ENCODE data around the gene ST6GALNAC3. TPM values are rescaled to one million over a fixed set of nuclear protein-coding genes. Genes with fewer than 3 reads are reported as not detected.

ST6GALNAC3 gene
- total RNA-seq, 1 donor from 2014 or later: 5.6 TPM

DNA sequence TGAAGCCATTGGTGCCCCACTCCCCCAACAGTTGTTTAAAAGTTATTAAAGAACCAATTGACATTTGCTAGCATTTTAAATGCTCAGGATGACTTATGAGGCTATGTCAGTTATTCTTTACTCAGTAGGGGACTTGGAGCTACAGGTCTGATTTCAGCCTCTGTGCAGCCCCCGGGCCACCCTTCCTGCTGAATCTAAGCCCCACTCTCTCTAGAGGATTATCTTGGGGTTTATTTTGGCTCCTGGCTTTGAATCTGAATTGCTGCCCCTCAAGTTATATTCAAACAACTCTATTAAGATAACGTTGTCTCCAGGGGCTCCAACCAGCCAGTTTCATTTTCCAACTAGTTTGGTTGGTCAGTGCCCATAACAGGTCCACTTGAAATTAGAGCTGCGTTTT, 135.1 kb downstream of the ST6GALNAC3 start:
- Histone ChIP-seq H3K27ac (no peak overlapping the region), H3K4me1 (no peaks in the 10 kb centered on the region), H3K36me3 (no peaks in the 10 kb centered on the region), H3K9me3 (no peaks in the 10 kb centered on the region), H3K4me3 (no peak overlapping the region), H3K27me3 (no peaks in the 10 kb centered on the region)
- TF ChIP-seq, protein P1, sequence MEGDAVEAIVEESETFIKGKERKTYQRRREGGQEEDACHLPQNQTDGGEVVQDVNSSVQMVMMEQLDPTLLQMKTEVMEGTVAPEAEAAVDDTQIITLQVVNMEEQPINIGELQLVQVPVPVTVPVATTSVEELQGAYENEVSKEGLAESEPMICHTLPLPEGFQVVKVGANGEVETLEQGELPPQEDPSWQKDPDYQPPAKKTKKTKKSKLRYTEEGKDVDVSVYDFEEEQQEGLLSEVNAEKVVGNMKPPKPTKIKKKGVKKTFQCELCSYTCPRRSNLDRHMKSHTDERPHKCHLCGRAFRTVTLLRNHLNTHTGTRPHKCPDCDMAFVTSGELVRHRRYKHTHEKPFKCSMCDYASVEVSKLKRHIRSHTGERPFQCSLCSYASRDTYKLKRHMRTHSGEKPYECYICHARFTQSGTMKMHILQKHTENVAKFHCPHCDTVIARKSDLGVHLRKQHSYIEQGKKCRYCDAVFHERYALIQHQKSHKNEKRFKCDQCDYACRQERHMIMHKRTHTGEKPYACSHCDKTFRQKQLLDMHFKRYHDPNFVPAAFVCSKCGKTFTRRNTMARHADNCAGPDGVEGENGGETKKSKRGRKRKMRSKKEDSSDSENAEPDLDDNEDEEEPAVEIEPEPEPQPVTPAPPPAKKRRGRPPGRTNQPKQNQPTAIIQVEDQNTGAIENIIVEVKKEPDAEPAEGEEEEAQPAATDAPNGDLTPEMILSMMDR (IDR thresholded peaks at IDR 0.05): no peak
- intact Hi-C loops (cut with DNase I): no loop called here
- DNase-seq (no peak), ATAC-seq (no peak)

DNA sequence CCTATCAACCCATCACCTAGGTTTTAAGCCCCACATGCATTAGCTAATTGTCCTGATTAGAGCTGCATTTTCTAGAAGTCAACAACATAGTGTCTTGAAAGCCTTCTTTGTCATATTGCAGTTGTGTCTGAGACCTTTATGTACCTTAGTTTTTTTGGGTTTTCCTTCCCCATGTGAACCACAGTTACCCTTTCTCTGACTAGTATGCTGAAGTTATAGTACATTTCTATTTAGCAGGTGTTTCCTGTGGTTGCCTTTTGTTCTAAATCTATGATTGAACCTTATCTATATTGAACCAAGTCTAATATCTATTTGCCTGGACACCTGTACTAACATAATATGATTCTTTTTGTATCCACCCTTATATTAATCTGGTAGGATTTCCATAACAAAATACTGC, 135.6 kb downstream of the ST6GALNAC3 start:
- Histone ChIP-seq H3K36me3 (no peaks in the 10 kb centered on the region), H3K4me1 (no peaks in the 10 kb centered on the region), H3K9me3 (no peaks in the 10 kb centered on the region), H3K4me3 (no peak overlapping the region), H3K27me3 (no peaks in the 10 kb centered on the region), H3K27ac (no peak overlapping the region)
- no peak for DNase-seq
- TF ChIP-seq, protein P1 (IDR thresholded peaks at IDR 0.05): no peak
- intact Hi-C loops (cut with DNase I): no loop called here
- no peak for ATAC-seq

DNA sequence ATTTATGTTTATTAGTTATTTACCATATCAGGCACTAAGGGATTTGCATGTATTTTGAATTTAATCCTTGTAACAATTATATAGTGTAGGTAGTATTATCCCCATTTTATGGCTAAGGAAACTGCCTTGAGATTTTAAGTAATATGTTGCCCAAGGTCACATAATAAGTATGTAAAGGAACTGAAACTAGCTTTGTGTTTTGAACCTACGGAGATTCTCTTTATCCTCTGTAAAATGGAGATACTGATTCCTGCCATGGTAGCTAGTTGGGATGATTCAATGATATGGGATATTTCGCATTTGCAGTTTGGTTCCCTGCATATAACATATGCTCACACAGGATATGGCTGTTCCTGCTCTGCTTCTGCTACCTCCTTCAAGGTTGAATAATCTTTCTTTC, 144.3 kb downstream of the ST6GALNAC3 start:
- H3K4me1 ChIP-seq: no peaks in the 10 kb centered on the region
- TF ChIP-seq, protein P1 (IDR thresholded peaks at IDR 0.05): no peak
- intact Hi-C loops (cut with DNase I): no loop called here
- H3K36me3 ChIP-seq: no peaks in the 10 kb centered on the region
- DNase-seq (no peak), ATAC-seq (no peak)
- H3K4me3 ChIP-seq: no peak overlapping the region
- H3K27ac ChIP-seq: no peak overlapping the region
- H3K9me3 ChIP-seq: no peaks in the 10 kb centered on the region
- H3K27me3 ChIP-seq: no peaks in the 10 kb centered on the region

DNA sequence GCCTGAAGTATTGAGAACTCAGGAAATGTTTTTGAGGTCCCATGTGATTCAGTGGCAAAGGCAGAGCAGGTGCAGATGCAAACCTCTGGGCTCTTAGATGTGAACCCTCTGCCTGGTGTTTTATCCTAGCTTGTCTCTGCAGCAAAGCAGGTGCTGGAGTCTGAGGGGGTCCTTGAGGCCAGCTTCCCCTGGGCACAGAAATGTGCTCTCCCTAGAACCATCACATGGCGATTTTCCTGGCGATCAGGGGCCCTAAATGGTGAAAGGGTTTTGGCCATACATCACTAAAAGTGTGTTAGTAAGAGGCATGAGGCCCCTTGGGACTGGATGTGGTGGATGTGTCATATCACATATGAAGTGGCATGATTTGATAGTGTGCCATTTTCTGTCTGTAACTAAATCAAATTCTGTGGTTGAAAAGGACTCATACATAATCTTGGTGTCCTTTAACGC, 144.8 kb downstream of the ST6GALNAC3 start:
- no peaks in the 10 kb centered on the region for H3K4me1 ChIP-seq
- TF ChIP-seq, protein P1 (IDR thresholded peaks at IDR 0.05): no peak
- no peaks in the 10 kb centered on the region for H3K36me3 ChIP-seq
- ATAC-seq (no peak), DNase-seq (no peak)
- H3K4me3 ChIP-seq: no peak overlapping the region
- H3K9me3 ChIP-seq: no peaks in the 10 kb centered on the region
- no peak overlapping the region for H3K27ac ChIP-seq
- no peaks in the 10 kb centered on the region for H3K27me3 ChIP-seq
- intact Hi-C loops (cut with DNase I): no loop called here

DNA sequence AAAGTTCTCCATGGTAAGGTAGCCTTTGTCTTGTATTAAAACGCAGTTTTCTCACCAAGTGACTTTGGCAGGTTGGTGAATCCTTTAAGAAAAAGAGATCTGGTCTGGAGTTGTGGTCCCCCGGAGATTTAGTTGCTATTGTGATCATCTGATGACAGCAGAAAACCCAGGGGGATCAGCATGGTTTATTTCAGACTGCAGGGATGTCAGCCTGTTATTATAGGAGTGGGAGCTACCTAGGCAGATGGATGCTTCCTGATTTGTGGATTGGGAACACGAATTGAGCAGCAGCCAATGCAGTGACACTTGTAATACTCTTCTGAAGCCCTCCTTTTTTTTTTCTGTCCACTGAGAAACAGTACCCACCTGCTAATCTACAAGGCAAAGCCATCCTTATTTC, 150.2 kb downstream of the ST6GALNAC3 start:
- no peaks in the 10 kb centered on the region for H3K9me3 ChIP-seq
- H3K4me3 ChIP-seq: no peak overlapping the region
- ATAC-seq: no peak
- intact Hi-C loops (cut with DNase I): no loop called here
- H3K36me3 ChIP-seq: no peaks in the 10 kb centered on the region
- H3K27me3 ChIP-seq: no peaks in the 10 kb centered on the region
- DNase-seq: no peak
- H3K27ac ChIP-seq: no peak overlapping the region
- H3K4me1 ChIP-seq: no peaks in the 10 kb centered on the region
- TF ChIP-seq, protein P1 (IDR thresholded peaks at IDR 0.05): no peak

DNA sequence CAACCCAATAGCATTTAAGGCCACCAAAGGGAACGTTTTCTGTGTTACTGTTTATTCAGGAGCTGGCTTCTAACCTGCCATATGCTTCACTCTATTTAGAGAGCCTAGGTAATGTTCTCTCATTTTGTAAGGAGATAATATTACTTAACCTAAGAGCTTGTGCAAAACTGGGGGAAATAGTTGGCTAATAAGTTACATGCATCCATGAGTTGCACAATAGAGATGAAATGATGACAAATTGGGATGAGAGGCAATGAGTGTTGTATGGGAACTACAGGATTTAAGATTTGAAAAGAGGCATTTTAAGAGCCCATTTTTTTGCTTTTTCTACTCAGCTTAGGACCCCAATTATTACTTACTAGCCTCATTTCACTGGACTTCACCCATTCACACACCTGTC, 151.0 kb downstream of the ST6GALNAC3 start:
- no peak overlapping the region for H3K4me3 ChIP-seq
- H3K27me3 ChIP-seq: no peaks in the 10 kb centered on the region
- H3K4me1 ChIP-seq: no peaks in the 10 kb centered on the region
- ATAC-seq: no peak
- no peaks in the 10 kb centered on the region for H3K36me3 ChIP-seq
- H3K27ac ChIP-seq: no peak overlapping the region
- no peak for DNase-seq
- intact Hi-C loops (cut with DNase I): no loop called here
- TF ChIP-seq, protein P1 (IDR thresholded peaks at IDR 0.05): no peak
- no peaks in the 10 kb centered on the region for H3K9me3 ChIP-seq
